ENCODE measurements around the gene UBE2H. TPM values are rescaled to one million over a fixed set of nuclear protein-coding genes. Genes with fewer than 3 reads are reported as not detected.
"Not testable (repeated sequence)": the region's sequence is repeated elsewhere in the genome, so short reads cannot be mapped to it uniquely, and the experiment has no call there.

Gene UBE2H
- total RNA-seq, 1 experiment from 2014 or later, result 33.7 TPM

DNA sequence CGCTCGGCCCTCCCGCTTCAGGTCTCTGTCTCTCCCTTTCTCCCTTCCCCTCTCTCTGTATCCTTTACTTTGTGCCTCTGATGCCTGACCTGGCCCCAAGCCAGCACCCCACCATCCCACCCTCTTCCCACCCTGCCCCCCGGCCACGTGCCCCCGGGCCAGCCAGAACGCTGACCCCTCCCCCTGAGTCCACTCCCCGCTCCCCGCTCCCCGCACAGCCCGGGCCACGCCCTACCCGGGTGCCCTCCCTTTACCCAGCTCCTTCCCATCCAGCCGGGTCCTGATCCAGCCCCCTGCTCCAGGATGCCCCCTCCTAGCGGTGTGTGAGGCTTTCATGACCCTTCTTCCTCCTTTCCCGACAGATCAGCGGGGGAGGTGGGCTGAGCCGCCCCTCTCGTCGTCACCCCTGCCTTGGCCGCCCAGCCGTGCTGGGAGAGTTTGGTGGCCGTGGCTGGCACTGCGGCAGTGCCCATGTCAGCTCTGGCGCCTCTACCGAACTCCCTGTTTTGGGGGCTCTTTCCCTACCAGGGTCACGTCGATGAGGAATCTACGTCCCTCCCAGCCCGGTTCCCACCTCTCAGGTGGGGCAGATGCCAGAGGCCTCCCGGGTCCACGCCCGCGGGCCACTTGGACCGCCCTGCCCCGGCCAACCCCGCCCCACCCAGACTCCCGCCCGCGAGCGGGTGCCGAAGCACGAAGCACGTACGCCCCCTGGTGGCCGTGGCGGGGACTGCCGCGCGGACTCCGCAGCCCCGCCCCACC, 127.4 kb downstream of the UBE2H start:
- Histone ChIP-seq H3K4me3 (ENCODE audit: insufficient read depth, low read depth, low read length) (peak overlapping the region; percentile 83), H3K36me3 (replicated peaks; ENCODE audit: control insufficient read depth, insufficient read depth, low read length) (no peaks in the 10 kb centered on the region), H3K27me3 (ENCODE audit: control insufficient read depth, insufficient read depth, low read length) (no peaks in the 10 kb centered on the region)
- DNase-seq, result peak; percentile 94

DNA sequence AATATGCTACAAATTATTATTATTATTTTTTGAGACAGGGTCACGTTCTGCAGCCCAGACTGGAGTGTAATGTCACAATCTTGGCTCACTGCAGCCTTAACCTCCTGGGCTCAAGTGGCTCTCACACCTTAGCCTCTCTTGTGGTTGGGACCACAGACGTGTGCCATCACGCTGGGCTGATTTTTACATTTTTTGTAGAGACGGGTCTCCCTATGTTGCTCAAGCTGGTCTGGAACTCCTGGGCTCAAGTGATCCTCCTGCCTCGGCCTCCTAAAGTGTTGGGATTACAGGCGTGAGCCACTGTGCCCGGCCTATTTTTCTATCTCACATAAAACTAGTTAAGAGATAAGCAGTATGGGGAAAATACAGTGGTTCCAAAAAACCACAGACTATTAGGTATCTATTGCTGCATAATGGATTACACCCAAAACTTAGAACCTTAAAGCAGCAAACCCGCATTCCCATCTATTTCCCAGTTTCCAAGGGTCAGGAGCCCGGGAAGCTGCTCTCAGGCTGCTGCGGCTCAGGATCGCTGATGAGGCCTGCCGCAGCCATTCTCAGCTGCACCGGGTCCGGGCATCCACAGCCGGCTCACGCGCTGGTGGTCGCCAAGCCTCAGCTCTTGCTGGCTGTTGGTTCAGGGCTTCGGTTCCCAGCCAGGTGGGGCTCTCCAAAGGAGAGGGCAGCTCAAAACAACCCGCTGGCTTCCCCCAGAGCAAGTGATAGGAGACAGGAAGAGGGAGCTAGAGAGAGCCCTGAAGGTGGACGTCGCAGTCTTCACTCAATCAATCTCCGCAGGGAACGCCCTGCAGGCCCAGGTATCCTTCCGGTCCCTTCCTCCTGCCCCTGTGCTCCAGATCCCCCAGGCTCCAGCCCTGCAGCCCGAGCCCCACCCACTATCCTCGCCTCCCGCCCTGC, 128.2 kb downstream of the UBE2H start:
- H3K36me3 ChIP-seq (replicated peaks; ENCODE audit: control insufficient read depth, insufficient read depth, low read length), result no peaks in the 10 kb centered on the region
- H3K4me3 ChIP-seq (ENCODE audit: insufficient read depth, low read depth, low read length), result peak overlapping the region; percentile 83
- H3K27me3 ChIP-seq (ENCODE audit: control insufficient read depth, insufficient read depth, low read length), result no peaks in the 10 kb centered on the region
- peak; percentile 93 for DNase-seq

DNA sequence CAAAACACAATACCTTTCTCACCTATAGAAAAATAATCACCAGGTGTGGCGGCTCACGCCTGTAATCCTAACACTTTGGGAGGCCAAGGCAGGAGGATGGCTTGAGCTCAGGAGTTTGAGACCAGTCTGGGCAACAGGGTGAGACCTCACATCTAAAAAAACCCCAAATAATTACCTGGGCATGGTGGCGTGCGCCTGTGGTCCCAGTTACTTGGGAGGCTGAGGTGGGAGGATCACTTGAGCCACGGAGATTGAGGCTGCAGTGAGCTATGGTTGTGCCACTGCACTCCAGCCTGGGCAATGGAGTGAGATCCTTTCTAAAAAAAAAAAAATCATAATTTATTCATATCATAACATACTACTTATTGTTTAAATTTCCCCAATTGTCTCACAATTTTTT, 129.6 kb downstream of the UBE2H start:
- not testable (repeated sequence) for H3K27me3 ChIP-seq (ENCODE audit: control insufficient read depth, insufficient read depth, low read length); DNase-seq; H3K36me3 ChIP-seq (replicated peaks; ENCODE audit: control insufficient read depth, insufficient read depth, low read length); H3K4me3 ChIP-seq (ENCODE audit: insufficient read depth, low read depth, low read length)

DNA sequence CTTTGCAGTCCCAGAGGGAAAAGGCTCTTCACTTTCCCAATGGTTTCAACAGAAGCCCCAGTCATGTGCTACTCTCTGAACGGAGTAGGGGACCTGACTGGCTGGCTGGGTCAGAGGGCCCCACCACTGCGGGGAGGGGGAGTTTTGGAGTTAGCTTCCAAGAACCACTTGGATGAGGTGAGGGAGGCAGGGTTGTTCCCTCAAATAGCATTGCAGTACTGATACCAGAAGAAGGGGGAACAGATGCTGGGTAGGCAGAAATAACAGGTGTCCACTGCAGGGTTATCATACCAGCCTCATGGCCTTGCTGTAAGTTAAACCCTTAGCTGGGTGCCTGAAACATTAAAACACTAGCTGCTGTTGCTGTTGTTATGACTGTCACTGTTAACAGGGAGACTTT, 131.3 kb downstream of the UBE2H start:
- Histone ChIP-seq H3K4me3 (ENCODE audit: insufficient read depth, low read depth, low read length) (no peak overlapping the region), H3K27me3 (ENCODE audit: control insufficient read depth, insufficient read depth, low read length) (no peaks in the 10 kb centered on the region), H3K36me3 (replicated peaks; ENCODE audit: control insufficient read depth, insufficient read depth, low read length) (no peaks in the 10 kb centered on the region)
- DNase-seq, result no peak

DNA sequence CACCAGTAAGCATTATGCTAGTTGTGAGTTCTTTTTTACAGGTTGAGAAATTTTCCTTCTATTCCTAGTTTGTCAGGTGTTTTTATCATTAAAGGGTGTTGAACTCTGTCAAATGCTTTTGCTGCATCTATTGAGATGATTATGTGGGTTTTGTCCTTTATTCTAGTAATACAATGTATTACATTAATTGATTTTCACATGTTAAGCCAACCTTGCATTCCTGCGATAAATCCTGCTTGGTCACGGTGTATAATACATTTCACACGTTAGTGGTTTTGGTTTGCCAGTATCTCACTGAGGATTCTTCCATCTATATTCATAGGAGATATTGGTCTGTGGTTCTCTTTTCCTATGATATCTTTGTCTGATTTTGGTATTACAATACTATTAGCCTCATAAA, 136.0 kb downstream of the UBE2H start:
- no peaks in the 10 kb centered on the region for H3K27me3 ChIP-seq (ENCODE audit: control insufficient read depth, insufficient read depth, low read length)
- H3K36me3 ChIP-seq (replicated peaks; ENCODE audit: control insufficient read depth, insufficient read depth, low read length), result no peaks in the 10 kb centered on the region
- DNase-seq, result no peak
- H3K4me3 ChIP-seq (ENCODE audit: insufficient read depth, low read depth, low read length), result no peak overlapping the region

DNA sequence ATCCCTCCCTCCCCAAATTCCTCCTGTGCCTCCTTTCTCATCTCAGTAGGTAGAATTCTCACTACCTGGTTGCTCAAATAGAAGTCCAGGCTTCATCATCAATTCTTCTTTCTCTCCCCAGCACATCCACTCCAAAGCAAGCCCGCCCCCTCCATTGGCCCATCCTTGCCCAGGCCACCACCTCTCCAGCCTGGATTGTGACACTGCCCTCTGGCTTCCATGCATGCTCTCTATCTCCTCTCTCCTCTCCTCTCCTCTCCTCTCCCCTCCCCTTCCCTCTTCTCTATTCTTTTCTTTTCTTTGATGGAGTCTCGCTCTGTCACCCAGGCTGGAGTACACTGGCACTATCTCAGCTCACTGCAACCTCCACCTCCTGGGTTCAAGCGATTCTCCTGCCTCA, 144.9 kb downstream of the UBE2H start:
- peak; percentile 72 for DNase-seq
- Histone ChIP-seq H3K4me3 (ENCODE audit: insufficient read depth, low read depth, low read length) (no peak overlapping the region), H3K36me3 (replicated peaks; ENCODE audit: control insufficient read depth, insufficient read depth, low read length) (no peaks in the 10 kb centered on the region), H3K27me3 (ENCODE audit: control insufficient read depth, insufficient read depth, low read length) (no peaks in the 10 kb centered on the region)

DNA sequence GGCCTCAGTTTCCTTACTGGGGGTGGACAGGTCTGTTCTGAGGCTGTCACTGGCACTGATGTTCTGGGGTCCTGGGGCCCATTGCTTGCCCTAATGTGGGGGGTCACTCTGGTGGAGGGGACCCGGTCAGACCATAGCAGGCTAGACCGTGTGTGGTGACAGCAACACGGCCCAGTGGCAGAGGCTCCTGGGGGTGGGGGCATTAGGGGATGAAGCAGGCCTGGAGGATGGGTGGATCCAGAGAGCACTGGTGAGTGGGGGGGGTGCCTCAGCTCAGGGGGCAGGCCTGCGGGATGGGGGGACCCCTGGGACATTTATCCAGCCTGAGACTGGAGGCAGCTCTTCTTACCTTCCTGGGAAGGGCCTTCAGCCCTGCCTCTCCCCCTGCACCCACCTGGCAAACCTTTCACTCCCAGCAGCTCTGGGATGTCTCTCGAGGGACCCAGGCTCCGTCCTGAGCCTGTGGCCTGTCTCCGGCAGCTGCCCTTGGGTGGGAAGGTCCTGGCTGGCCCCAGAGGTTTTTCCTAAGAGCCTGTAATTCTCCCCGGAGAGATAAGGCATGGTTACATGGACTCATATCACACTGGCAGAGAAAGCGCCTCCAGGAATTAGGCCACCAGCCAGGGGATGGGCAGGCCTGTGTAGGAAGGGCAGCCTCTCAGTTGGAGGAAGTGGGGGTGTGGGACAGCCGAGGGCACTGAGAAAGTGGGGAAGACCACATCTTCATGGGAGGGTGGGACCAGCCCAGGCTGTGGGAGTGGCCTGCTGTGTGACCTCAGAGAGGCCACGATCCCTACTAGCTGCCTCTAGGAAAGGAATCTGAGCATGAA, 147.7 kb downstream of the UBE2H start:
- Histone ChIP-seq H3K4me3 (ENCODE audit: insufficient read depth, low read depth, low read length) (no peak overlapping the region), H3K27me3 (ENCODE audit: control insufficient read depth, insufficient read depth, low read length) (no peaks in the 10 kb centered on the region), H3K36me3 (replicated peaks; ENCODE audit: control insufficient read depth, insufficient read depth, low read length) (no peaks in the 10 kb centered on the region)
- DNase-seq, result peak; percentile 49

DNA sequence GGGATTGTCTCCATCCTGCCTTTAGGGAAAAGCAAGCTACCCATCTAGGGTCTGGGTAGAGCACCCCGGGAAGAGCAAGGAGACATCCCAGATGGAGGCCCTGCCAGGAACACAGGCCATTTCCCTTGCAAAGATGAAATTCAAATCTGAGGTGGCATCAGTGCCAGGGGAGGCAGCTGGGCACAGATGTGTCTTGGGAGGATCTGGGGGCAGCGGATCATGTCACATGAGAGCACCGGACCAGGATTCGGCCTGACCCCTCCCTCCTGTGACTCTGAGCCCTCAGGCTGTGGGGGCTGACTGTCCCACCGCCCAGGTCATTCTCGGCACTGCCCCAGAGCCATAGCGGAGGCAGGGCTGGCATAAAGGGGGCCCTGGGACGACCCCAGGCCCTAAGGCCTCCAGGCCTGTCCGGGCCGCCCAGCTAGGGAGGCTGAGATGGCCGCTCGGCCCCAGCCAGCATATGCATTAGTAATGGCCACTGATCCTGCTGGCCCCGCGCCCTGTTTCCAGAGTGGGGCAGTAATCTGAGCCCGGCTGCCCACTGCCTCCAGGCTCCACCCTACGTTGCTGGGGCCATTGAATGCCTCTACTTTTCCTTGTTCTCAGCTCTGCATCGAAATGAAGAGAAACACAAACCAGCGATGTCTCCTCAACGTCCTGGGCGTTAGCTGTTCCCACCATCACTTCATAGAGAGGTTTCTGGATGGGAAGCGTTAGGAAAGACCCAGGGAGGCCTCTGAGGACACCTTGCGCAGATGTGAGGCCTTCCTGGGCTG, 148.5 kb downstream of the UBE2H start:
- H3K36me3 ChIP-seq (replicated peaks; ENCODE audit: control insufficient read depth, insufficient read depth, low read length), result no peaks in the 10 kb centered on the region
- peak; percentile 28 for DNase-seq
- no peak overlapping the region for H3K4me3 ChIP-seq (ENCODE audit: insufficient read depth, low read depth, low read length)
- no peaks in the 10 kb centered on the region for H3K27me3 ChIP-seq (ENCODE audit: control insufficient read depth, insufficient read depth, low read length)

DNA sequence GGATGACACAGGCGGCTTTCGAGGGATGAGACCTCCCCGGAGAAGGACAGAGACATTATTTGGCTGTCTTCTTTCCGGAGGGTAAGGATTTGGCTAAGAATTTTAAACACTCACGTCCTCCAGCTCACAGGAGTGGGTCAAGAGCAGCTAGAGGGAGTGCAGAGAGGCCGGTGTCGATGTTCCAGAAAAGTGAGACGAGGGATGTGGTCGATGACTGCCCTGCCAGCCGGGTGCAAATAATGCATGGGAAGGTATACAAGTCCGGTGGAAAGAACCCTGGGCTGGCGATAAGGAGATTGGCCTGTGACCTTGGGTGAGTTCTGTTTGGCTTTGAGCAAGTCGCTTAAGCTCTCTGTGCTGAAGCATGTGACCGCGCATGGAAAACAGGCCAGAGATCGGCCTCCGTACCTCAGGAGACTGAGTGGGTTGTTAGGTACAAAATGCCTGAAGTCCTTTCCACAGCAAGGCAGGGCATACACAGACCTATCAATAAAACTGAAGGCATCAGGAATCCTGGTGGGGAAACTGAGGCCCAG, 149.1 kb downstream of the UBE2H start:
- DNase-seq, result no peak
- no peaks in the 10 kb centered on the region for H3K27me3 ChIP-seq (ENCODE audit: control insufficient read depth, insufficient read depth, low read length)
- H3K36me3 ChIP-seq (replicated peaks; ENCODE audit: control insufficient read depth, insufficient read depth, low read length), result no peaks in the 10 kb centered on the region

DNA sequence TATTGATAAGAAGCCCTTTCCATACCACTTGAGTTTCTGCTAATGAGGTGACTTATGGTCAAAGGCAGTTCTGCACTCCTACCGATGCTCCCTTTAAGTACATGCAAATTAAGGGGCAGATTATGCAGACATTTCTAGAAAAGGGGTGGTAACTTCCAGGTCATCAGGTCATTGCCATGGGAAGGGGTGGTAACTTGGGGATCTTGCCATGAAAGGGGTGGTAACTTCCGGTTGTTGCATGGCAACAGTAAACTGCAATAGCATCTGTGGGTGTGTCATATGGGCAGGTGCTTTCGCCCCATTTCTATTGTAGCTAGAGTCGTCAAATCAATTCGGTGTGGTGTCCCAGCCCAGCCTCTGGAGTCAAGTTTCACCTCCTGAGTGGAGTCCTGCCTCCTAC, 150.9 kb downstream of the UBE2H start:
- no peaks in the 10 kb centered on the region for H3K36me3 ChIP-seq (replicated peaks; ENCODE audit: control insufficient read depth, insufficient read depth, low read length)
- peak; percentile 62 for DNase-seq
- H3K4me3 ChIP-seq (ENCODE audit: insufficient read depth, low read depth, low read length), result no peak overlapping the region
- no peaks in the 10 kb centered on the region for H3K27me3 ChIP-seq (ENCODE audit: control insufficient read depth, insufficient read depth, low read length)

More for the DNA sequence above, 149.1 kb downstream of the UBE2H start:
- H3K4me3 ChIP-seq (ENCODE audit: insufficient read depth, low read depth, low read length), result no peak overlapping the region

DNA sequence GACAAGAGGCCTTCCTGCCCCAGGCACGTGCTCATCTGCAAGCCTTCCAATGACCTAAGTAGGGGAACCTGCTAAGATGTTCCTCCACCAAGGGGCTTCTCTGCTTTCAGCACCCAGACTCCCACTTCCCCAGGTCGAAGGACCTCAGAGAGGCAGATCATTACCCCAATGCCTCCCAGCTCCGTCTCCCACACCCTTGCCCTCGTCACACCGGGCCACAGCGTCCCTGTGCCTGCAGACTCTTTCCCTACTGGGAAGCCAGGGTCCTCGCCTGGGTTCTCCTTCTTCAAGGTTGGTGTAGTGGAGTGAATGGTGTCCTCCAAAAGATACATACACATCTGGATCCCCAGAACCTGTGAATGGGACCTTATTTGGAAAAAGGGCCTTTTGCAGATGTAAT, 151.9 kb downstream of the UBE2H start:
- H3K27me3 ChIP-seq (ENCODE audit: control insufficient read depth, insufficient read depth, low read length), result no peaks in the 10 kb centered on the region
- no peak overlapping the region for H3K4me3 ChIP-seq (ENCODE audit: insufficient read depth, low read depth, low read length)
- DNase-seq, result no peak
- no peaks in the 10 kb centered on the region for H3K36me3 ChIP-seq (replicated peaks; ENCODE audit: control insufficient read depth, insufficient read depth, low read length)

DNA sequence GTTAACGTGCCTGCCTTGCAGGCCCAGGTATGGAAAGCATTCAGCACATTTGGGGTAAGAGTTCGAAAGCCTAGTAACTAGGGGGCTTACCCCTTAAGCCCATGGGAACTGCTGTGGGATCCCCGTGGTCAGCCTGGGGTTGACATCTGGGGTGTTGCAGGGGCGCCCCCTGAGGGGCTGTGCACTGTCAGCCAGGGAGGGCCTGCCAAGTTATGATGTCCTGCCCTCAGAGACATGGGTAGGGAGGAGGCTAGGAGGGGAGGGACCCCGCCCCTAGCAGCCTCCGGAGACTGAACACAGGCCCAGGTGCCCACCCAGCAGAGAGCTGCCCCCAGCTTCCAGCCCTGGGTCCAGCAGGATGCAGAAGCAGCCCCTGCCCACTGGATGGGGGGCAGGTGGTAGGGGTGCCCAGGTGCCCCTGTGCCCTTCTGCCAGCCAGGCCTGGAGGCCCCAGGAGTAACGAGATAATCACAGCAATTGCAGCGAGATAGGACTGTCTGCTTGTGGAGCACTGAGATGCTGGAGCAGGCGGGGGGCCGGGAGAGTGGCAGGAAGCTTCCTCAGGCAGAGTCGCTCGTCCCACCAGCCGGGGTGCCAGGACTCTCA, 153.3 kb downstream of the UBE2H start:
- H3K4me3 ChIP-seq (ENCODE audit: insufficient read depth, low read depth, low read length), result no peak overlapping the region
- peak; percentile 54 for DNase-seq
- no peaks in the 10 kb centered on the region for H3K27me3 ChIP-seq (ENCODE audit: control insufficient read depth, insufficient read depth, low read length)
- no peaks in the 10 kb centered on the region for H3K36me3 ChIP-seq (replicated peaks; ENCODE audit: control insufficient read depth, insufficient read depth, low read length)

DNA sequence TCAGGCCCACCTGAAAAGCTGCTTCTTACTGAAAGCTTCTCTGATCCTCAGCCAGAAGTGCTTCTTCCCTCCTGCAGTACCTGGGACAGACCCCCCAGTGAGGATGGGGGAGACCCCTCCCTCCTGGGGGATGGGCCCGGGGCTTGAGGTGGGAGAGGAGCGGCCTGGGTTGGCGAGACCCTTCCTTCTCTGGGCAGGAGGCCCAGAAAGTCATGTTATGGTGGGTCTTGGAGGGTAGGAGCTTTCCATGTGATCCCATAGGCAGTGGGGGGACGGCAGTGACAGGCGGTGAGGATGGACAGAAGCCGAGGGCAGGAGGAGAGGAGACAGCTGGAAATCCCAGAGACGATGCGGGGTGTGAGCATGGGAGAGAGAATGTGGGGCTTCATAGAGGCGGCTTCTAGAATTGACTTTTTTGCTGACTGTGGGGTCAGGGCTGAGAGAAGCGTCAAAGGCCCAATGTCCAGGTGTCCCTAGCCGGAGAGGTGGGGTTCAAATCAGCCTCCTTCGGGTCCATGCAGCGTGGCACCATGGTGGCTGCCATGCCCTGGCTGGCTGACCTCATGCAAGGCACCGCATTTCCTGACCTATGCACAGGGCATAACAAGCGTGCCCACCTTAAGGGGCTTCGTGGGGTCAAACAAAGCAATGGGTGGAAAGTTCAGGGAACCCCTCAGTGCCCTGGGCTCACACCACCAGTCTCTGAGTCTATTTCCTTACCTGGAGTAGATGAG, 154.0 kb downstream of the UBE2H start:
- no peaks in the 10 kb centered on the region for H3K36me3 ChIP-seq (replicated peaks; ENCODE audit: control insufficient read depth, insufficient read depth, low read length)
- no peaks in the 10 kb centered on the region for H3K27me3 ChIP-seq (ENCODE audit: control insufficient read depth, insufficient read depth, low read length)
- peak; percentile 56 for DNase-seq
- H3K4me3 ChIP-seq (ENCODE audit: insufficient read depth, low read depth, low read length), result no peak overlapping the region
